PFSK-1 (cell line): ENCODE measurements around the gene POLR2J.

Source experiments
- POLR2AphosphoS5 ChIP-seq: IDR thresholded peaks from 2 replicates; pipeline ENCODE4 v1.6.1; 2012; ENCODE audit warnings: low read depth, mild to moderate bottlenecking, control low read depth, low read length, moderate library complexity
- TAF1 ChIP-seq: IDR thresholded peaks from 2 replicates; pipeline ENCODE4 v1.6.1; 2012; ENCODE audit warnings: low read length, control low read depth, borderline replicate concordance; ENCODE audit not compliant: insufficient read depth
- TF ChIP-seq, protein P1 (sequence below), 2 experiments: IDR thresholded peaks; 2 replicates each; pipeline versions ENCODE4 v1.6.1 to v1.8.0; 2011 to 2012; ENCODE audit warnings: low read depth in 2 of 2, low read length in 2 of 2, control low read depth in 1 of 2, inconsistent platforms in 1 of 2, mild to moderate bottlenecking in 1 of 2, moderate library complexity in 1 of 2; ENCODE audit not compliant: insufficient read depth in 1 of 2

GRCh38 chr7:102444961-102445673, 33.6 kb downstream of the POLR2J start:
- no peak for TF ChIP-seq TAF1
- TF ChIP-seq, protein P1, sequence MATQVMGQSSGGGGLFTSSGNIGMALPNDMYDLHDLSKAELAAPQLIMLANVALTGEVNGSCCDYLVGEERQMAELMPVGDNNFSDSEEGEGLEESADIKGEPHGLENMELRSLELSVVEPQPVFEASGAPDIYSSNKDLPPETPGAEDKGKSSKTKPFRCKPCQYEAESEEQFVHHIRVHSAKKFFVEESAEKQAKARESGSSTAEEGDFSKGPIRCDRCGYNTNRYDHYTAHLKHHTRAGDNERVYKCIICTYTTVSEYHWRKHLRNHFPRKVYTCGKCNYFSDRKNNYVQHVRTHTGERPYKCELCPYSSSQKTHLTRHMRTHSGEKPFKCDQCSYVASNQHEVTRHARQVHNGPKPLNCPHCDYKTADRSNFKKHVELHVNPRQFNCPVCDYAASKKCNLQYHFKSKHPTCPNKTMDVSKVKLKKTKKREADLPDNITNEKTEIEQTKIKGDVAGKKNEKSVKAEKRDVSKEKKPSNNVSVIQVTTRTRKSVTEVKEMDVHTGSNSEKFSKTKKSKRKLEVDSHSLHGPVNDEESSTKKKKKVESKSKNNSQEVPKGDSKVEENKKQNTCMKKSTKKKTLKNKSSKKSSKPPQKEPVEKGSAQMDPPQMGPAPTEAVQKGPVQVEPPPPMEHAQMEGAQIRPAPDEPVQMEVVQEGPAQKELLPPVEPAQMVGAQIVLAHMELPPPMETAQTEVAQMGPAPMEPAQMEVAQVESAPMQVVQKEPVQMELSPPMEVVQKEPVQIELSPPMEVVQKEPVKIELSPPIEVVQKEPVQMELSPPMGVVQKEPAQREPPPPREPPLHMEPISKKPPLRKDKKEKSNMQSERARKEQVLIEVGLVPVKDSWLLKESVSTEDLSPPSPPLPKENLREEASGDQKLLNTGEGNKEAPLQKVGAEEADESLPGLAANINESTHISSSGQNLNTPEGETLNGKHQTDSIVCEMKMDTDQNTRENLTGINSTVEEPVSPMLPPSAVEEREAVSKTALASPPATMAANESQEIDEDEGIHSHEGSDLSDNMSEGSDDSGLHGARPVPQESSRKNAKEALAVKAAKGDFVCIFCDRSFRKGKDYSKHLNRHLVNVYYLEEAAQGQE (IDR thresholded peaks at IDR 0.05; ENCODE audit: insufficient read depth in 1 of 2, low read depth in 2 of 2, low read length in 2 of 2): no peak
- no peak for TF ChIP-seq POLR2AphosphoS5
